Hematopoietic multipotent progenitor cell (in vitro differentiated cells): ENCODE measurements around the gene M6PR. TPM values are rescaled to one million over a fixed set of nuclear protein-coding genes. Genes with fewer than 3 reads are reported as not detected.

Experiments
- DNase-seq, 3 donors: peaks; one replicate each; pipeline ENCODE4 v3.0.0-alpha.2; 2011 to 2015; ENCODE audit warnings: low read depth in 2 of 3, low spot score in 2 of 3
- total RNA-seq: library from RNA; depleted of rRNA; stranded (reverse); fragments of >200 nt; gene quantifications from one replicate; pipeline ENCODE4 v1.2.3, GENCODE V29; 2012

The M6PR gene
- total RNA-seq, result 195 TPM

DNA sequence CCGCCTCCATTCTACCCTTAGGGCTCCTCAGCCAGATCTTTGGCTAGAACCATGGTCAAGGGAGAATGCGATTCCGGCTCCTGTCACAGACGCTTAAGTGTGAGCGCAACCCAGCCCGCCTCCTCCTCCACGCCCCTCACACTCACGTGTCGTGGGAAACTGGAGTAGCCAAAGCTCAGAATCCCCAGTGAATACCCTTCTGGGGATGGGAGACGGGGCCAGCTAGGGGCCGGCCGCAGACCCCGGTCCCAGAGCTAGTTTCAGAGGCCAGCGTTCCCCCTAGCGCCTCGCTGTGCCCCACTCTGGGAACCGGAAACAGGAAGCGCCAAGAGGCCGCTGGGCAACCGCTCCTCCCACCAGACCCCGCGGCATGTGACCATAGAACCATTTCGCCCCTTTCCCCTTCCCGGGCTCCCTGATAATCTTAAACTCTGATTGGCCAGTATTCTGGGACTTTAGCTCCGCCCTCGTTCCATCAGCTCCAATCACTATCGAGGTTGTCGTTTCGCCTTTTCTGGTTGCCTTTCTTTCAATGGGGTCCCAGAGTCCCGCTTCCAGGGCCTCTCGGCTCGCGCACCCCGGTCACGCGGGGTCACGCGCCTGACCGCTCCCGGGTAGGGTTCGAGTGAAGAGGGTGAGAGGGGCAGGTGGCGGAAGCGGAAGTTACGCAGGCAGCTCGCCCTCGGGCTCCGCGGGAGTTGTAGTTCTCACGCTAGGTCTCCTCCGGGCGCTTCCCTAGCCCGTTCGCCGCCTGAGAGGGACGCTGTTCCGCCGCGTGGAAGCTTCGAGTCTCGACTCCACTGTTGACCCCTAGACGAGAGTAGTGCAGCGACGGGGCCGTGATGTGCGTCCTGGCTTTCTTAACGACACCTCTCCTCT lies at the start of gene M6PR:
Gene M6PR, minus strand, starts transcription at position 304 of the 879 bp plus-strand sequence. CDS start 3,241 bp downstream, outside the sequence.
- peak; percentile 79 to 97 (median 95) for DNase-seq

DNA sequence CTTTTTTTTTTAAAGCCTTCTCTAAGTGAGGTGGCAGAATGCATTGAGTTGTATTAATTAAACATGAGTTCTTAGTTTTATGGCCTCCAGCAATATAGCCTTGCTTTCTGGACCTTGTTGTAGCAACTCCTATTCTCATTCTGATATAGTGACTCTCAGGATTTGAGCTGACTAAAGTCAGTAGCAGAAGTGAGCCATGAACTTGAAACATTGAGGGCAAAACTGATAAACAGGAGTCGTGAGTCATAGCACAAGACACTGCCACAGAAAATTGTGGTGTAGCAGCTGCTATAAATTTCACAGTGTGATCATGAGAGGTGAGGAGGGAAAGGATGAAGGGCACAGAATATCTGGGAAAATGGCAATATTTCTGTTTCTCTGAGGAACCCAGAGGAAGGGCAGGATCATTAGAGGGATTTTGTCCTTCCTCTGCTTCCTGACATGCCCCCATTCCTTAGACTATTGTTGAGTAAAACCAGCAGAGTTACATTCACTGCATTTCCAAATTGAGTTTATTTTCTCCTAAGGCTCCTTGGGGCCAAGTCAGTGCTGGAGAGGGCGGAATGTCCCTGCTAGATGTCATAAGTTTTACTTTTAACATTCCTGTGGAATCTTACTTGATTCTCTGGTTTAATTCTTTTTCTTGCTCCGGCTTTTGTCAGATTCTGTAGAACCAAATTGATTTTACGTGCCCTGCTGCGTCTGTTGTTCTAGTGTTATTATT lies 47.4 kb upstream of the M6PR start:
- peak in 2 of 3 donors; percentile 56 to 61 for DNase-seq

- DNase-seq, result no peak
Measured at GRCh38 chr12:8995021-8995775, 45.8 kb upstream of the M6PR start.

- no peak for DNase-seq
Measured at GRCh38 chr12:8993827-8994226, 44.4 kb upstream of the M6PR start.

- peak in 2 of 3 donors; percentile 42 to 61 for DNase-seq
Measured at GRCh38 chr12:8991371-8992345, 42.2 kb upstream of the M6PR start.

- peak in 2 of 3 donors; percentile 57 to 92 for DNase-seq
Measured at GRCh38 chr12:8989413-8989812, 40.0 kb upstream of the M6PR start, which contains the start of gene KLRG1. TSS of gene KLRG1 (plus strand) at chr12:8989546. CDS start at chr12:8989636, 90 bp downstream.

DNA sequence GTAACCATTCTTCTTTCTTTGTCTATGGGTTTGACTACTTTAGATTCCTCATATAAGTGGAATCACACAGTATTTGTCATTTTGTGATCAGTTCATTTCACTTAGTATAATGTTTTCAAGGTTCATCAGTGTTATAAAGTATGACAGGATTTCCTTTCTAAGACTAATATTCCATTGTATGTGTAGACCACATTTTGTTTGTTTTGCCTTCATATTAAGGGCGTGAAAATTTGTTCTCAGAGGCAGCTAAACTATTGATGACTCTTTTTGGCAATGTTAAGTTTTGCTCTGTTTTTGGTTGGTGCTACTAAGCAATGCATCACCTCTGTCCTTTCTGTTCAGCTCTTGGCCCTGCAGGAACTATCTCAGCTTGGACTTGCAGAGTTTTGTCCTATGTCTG lies 38.2 kb upstream of the M6PR start:
- no peak for DNase-seq

- peak in 1 of 3 donors; percentile 9 for DNase-seq
Measured at GRCh38 chr12:8987163-8987562, 37.7 kb upstream of the M6PR start.

- no peak for DNase-seq
Measured at GRCh38 chr12:8985213-8985754, 35.8 kb upstream of the M6PR start.

DNA sequence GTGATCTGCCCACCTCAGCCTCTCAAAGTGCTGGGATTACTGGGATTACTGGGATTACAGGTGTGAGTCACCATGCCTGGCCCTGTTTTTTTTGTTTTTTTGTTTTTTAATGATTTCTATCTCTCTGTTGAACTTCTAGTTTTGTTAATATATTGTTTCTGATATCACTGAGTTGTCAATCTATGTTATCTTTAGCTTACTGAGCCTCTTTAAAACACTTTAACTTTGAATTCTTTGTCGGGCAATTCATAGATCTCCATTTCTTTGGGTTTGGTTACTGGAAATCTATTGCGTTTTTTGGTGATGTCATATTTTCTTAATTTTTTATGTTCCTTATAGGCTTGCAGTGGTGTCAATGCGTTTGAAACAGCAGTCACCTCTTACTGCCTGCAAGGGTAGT lies 30.7 kb upstream of the M6PR start:
- DNase-seq, result no peak

DNA sequence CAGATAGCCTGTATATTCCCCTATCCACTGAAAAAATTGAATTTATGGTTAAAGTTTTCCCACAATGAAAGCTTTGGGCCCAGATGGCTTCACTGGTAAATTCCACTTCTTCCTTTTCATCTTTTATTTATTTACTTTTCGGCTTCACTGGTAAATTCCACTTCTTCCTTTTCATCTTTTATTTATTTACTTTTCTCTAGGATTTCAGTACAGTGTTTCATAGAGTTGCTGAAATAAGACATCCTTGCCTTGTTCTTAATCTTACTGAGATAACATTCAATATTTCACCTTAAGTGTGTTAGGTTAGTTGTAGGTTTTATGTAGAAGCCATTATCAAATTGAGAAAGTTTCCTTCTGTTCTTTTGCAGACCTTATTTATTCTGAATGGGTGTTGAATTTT lies 21.0 kb upstream of the M6PR start:
- no peak for DNase-seq

DNA sequence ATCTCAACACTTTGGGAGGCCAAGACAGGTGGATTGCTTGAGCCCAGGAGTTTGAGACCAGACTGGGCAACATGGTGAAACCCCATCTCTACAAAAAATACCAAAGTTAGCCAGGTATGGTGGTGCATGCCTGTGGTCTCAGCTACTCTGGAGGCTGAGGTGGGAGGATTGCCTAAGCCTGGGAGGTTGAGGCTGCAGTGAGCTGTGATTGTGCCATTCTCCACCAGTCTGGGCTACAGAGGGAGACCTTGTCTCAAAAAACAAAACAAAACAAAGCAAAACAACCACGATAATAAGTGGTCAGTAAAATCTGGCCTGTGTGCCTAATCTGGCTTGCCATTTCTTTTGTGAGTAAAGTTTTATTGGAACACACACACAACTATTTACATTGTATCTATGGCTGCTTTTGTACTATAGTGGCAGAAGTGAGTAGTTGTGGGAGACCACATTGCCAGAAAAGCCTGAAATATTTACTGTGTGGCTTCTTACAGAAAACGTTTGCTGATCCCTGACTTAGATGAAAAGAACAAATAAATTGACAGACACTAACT lies 20.5 kb upstream of the M6PR start:
- no peak for DNase-seq

DNA sequence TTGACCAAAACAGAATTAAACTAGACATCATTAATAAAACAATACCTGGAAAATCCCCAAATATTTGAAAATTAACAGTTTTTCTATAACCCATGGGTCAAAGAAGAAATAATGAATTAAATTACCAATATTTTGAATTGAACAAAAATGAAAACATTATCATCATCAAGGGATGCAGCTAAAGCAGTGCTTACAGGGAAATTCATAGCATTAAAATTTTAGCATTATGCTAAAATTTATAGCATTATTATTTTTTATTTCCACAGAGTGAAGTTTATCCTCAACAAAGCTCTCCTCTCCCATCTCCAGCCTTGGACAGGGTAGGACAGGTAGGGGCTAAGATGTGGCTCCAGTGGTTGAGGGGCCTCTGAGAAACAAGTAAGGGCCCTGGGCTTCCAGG lies 19.3 kb upstream of the M6PR start:
- no peak for DNase-seq

GRCh38 chr12:8960176-8960575 lies 10.7 kb upstream of the M6PR start:
- no peak for DNase-seq

- no peak for DNase-seq
Measured at GRCh38 chr12:8958066-8958465, 8.6 kb upstream of the M6PR start.

DNA sequence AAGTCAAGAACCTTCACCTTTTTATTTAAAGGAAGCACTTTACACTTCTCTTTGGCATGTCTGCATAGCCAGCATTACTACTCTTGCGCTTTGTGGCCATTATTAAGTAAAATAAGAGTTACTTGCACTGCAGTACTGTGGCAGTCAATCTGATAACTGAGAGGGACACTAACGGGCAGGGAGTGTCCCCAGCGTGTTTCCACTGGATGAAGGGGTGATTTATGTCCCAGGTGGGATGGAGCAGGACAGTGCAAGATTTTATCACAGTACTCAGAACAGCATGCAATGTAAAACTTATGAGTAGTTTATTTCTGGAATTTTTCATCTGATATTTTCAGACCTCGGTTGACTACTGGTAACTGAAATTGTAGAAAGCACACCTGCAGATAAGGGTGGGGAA lies 8.1 kb upstream of the M6PR start:
- no peak for DNase-seq

GRCh38 chr12:8956772-8957171 lies 7.3 kb upstream of the M6PR start:
- no peak for DNase-seq

DNA sequence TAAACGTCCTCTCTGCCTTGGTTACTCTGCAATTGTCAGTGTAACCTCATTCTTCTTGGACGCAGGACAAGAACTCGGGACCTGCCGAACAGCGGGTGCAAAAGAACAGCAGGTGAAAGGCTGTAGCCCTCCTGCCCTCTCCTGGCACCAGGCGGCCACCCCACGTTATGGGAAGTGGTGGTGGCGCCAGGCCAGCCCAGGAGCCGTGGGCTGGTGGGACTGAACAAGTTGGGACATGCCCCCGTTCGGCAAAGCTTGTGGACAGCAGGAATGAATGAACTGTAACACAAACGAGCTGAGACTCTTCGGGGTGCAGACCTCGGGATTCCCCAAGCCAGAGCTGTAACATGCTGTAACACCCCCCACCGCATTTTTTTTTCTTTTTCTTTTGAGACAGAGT lies 6.6 kb upstream of the M6PR start:
- no peak for DNase-seq

- DNase-seq, result peak in 1 of 3 donors; percentile 48
Measured at GRCh38 chr12:8953773-8954402, 4.4 kb upstream of the M6PR start.
